B cell (primary cell): ENCODE results near the gene LMAN2. TPM values are rescaled to one million over a fixed set of nuclear protein-coding genes. Genes with fewer than 3 reads are reported as not detected.

Experiments
- polyA plus RNA-seq: library from polyadenylated mRNA; depleted of rRNA; stranded (reverse); fragments of >200 nt; gene quantifications from 2 replicates; pipeline ENCODE4 v1.2.3, GENCODE V29; 2012
- total RNA-seq, 2 donors: library from RNA; stranded (reverse); fragments of 120-200 nt in 1 of 2; gene quantifications; 1 replicate in 1 of 2; 2 replicates in 1 of 2; pipeline versions ENCODE4 v1.2.3 to v1.2.4, GENCODE V29; 2013 to 2022

LMAN2 gene
- total and polyA plus RNA-seq, 2 donors (not counting 1 experiment from before 2014, with no cell fraction given): 99.4 to 123 TPM

Other genes with a start within 250 kb of the LMAN2 start
- gene NSD1, start 217.9 kb downstream of the LMAN2 start, total RNA-seq: 145 and 152 TPM in 2 replicates
- gene NSD1, start 217.9 kb downstream of the LMAN2 start, polyA plus RNA-seq: 10.8 and 13.7 TPM in 2 replicates
- gene RAB24, start 47.9 kb downstream of the LMAN2 start, total RNA-seq: 38.3 and 39.7 TPM in 2 replicates
- 147 and 235 TPM in 2 replicates for gene RAB24, start 47.9 kb downstream of the LMAN2 start, polyA plus RNA-seq
- 66.5 and 71.7 TPM in 2 replicates for gene PRELID1, start 47.9 kb downstream of the LMAN2 start, total RNA-seq
- 64.7 and 86.8 TPM in 2 replicates for gene PRELID1, start 47.9 kb downstream of the LMAN2 start, polyA plus RNA-seq
- gene MXD3, start 39.8 kb downstream of the LMAN2 start, total RNA-seq: 10.8 and 11.5 TPM in 2 replicates
- gene MXD3, start 39.8 kb downstream of the LMAN2 start, polyA plus RNA-seq: 12.0 and 14.8 TPM in 2 replicates
- gene RGS14, start 6.3 kb upstream of the LMAN2 start, total RNA-seq: 85.8 and 92.6 TPM in 2 replicates
- 167 and 184 TPM in 2 replicates for gene RGS14, start 6.3 kb upstream of the LMAN2 start, polyA plus RNA-seq
- gene SLC34A1, start 32.8 kb upstream of the LMAN2 start, total RNA-seq: not detected in 2 replicates
- gene SLC34A1, start 32.8 kb upstream of the LMAN2 start, polyA plus RNA-seq: 0.06 TPM in 1 of 2 replicates, not detected in the other
- not detected in 2 replicates for gene PFN3, start 49.0 kb upstream of the LMAN2 start, total RNA-seq
- gene PFN3, start 49.0 kb upstream of the LMAN2 start, polyA plus RNA-seq: not detected in 2 replicates
- gene F12, start 57.9 kb upstream of the LMAN2 start, total RNA-seq: not detected in 2 replicates
- 3.1 and 6.5 TPM in 2 replicates for gene F12, start 57.9 kb upstream of the LMAN2 start, polyA plus RNA-seq
- 155 and 165 TPM in 2 replicates for gene GRK6, start 75.0 kb upstream of the LMAN2 start, total RNA-seq
- gene GRK6, start 75.0 kb upstream of the LMAN2 start, polyA plus RNA-seq: 150 and 173 TPM in 2 replicates
- 4.8 and 5.6 TPM in 2 replicates for gene PRR7, start 95.1 kb upstream of the LMAN2 start, total RNA-seq
- 84.4 and 152 TPM in 2 replicates for gene PRR7, start 95.1 kb upstream of the LMAN2 start, polyA plus RNA-seq
- gene DBN1, start 122.0 kb upstream of the LMAN2 start, total RNA-seq: 1.4 and 2.4 TPM in 2 replicates
- gene DBN1, start 122.0 kb upstream of the LMAN2 start, polyA plus RNA-seq: 1.5 and 1.9 TPM in 2 replicates
- gene PDLIM7, start 145.9 kb upstream of the LMAN2 start, total RNA-seq: 24.2 and 25.8 TPM in 2 replicates
- 21.2 and 23.9 TPM in 2 replicates for gene PDLIM7, start 145.9 kb upstream of the LMAN2 start, polyA plus RNA-seq
- gene DOK3, start 158.2 kb upstream of the LMAN2 start, total RNA-seq: 113 and 115 TPM in 2 replicates
- 78.4 and 103 TPM in 2 replicates for gene DOK3, start 158.2 kb upstream of the LMAN2 start, polyA plus RNA-seq
- 110 and 111 TPM in 2 replicates for gene DDX41, start 165.3 kb upstream of the LMAN2 start, total RNA-seq
- 150 and 168 TPM in 2 replicates for gene DDX41, start 165.3 kb upstream of the LMAN2 start, polyA plus RNA-seq
- 227 and 237 TPM in 2 replicates for gene FAM193B, start 202.9 kb upstream of the LMAN2 start, total RNA-seq
- 301 and 351 TPM in 2 replicates for gene FAM193B, start 202.9 kb upstream of the LMAN2 start, polyA plus RNA-seq
- gene TMED9, start 240.5 kb upstream of the LMAN2 start, total RNA-seq: 63.1 and 67.6 TPM in 2 replicates
- gene TMED9, start 240.5 kb upstream of the LMAN2 start, polyA plus RNA-seq: 54.7 and 58.8 TPM in 2 replicates
- 38.9 and 41.8 TPM in 2 replicates for gene B4GALT7, start 248.5 kb upstream of the LMAN2 start, total RNA-seq
- 27.0 and 32.8 TPM in 2 replicates for gene B4GALT7, start 248.5 kb upstream of the LMAN2 start, polyA plus RNA-seq